CD4-positive, alpha-beta T cell treated with Interleukin-2 at 100 ng/mL for 4 hours (primary cell): ENCODE measurements around the gene TSC1.
"Not testable (repeated sequence)": the region's sequence is repeated elsewhere in the genome, so short reads cannot be mapped to it uniquely, and the experiment has no call there.

Experiments
- DNase-seq: peaks from one replicate; pipeline ENCODE4 v3.0.0-alpha.2; 2020; ENCODE audit warnings: low spot score

Gene TSC1

DNA sequence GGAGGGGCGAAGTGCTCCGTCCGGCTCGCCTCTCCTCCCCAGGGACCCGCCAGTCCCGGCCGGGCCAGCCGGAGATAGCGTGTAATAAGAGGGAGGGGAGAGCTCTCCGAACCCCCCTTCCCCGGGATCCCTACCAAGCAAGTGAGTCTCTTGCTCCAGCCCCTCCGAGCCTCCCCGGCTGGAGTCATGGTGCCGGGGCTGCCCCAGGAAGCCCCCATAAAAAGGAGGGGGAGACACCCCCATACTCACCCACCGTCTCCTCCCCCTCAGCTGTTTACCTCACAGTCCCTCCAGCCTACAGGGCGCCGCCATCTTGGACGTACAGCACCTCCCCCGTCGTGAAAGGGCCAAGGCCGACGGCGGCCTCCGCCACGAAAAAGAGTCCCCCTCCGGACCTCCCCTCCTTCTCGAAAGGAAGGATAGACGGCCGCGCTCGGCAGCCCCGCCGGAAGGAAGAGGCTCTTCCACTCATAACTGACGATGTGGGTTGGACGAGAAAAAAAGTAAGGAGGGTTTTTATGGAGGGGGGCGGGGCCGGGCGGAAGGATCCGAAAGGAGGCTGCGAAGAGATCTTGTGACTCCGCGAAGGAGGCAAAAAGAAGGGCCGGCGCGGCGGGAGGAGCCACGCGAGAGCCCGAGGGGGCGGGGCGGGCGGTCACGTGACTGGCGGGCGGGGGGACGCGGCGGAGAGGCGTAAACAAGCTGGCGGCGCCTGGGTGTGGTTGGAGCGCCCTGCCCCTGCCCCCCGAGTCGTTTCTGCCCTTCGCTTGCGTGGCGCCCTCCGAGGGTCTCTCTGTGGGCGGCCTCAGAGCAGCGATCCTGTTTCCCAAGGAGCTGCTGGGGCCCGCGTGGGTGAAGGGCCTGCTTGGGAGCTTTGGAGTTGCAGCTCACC, at the start of gene TSC1:
TSC1 (minus strand) TSS at position 323 of the 892 bp plus-strand sequence. CDS start 15,744 bp downstream, outside the sequence.
- peak; percentile 98 for DNase-seq

DNA sequence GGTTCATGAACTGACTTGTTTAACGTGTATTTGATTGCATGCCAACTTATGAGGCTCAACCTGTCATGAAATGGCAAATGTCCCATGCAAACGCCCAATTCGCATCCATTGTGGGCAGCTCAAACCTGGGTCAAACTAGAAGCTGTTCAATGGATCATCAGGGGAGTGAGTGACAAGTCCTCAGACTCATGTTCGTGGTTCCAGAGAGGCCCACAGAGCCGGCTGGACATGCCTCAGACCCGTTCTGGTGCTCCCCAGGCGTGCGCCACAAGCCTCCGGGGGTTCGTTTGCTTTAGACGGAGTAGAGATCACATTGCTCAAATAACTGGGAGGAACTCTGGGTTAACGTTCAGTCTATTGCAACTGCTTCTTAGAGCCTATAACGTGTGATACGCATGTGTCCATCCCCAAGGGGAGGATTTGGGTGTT, 49.1 kb upstream of the TSC1 start:
- no peak for DNase-seq

DNA sequence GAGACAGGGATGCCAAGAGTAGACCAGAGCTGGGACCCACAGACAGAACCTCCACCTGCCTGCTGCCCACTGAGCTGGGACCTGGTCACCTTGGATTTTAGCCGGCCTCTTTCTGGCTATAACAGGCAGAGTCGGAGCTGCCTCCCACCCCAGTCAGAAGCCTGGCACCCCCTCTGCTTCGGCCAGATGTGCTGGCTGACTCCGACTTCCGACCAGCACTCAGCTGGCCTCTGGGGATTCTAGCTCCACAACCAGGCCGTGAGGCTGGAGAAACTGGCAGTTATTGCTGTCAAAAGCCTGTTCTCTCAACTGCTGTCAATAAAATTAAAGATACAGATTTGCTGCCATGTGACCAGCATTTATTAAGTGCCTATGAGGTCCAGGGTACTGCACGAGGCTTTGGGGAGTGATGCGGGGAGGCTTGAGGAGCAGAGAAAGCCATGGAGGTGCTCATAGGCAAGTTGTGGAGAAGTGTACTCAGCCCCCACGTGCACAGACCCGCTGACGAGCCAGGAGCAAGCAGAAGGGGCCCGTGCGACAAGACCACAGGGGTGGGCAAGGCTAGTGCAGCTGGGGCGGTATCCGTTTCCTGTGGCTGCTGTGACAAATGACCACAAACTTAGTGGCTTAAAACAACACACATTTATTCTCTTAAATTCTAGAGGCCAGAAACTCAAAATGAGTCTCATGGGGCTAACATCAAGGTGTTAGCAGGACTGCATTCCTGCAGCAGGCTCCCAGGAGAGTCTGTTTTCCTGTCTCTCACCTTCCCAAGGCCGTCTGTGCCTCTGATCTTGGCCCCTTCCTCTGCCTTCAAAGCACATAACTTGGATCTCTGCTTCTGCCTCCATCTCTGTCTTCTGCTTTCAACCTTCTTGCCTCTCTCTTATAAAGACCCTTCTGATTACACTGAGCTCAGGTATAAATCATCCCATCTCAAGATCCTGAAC, 47.2 kb upstream of the TSC1 start:
- DNase-seq, result no peak

DNA sequence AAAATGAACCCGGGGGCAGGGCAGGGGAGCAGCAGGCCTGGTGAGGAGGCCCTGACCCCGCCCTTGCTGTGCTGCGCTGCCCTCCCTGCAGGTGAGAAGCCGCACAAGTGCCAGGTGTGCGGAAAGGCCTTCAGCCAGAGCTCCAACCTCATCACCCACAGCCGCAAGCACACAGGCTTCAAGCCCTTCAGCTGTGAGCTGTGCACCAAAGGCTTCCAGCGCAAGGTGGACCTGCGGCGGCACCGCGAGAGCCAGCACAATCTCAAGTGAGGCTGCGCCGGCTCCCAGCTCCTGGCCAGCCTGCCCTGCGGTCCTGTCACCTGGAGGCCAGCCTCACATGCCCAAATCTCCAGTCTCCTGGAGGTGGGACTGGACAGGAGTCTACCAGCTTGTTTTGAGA, 46.4 kb upstream of the TSC1 start:
- DNase-seq, result no peak

DNA sequence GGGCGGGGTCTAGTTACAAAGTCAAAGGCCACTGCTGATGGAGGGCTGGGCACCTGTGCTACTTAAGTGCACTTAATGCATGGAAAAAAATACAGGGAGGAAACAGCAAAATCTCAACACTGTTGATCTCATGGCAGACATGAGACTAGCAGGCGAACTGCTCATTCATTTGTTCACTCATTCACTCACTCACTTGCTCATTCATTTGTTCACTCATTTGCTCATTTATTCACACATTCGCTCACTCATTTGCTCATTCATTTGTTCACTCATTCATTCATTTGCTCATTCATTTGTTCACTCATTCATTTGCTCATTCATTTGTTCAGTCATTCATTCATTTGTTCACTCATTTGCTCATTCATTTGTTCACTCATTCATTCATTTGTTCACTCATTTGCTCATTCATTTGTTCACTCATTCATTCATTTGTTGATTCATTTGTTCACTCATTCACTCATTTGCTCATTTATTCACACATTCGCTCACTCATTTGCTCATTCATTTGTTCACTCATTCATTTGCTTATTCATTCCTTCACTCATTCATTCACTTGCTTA, 45.7 kb upstream of the TSC1 start:
- DNase-seq, result not testable (repeated sequence)

DNA sequence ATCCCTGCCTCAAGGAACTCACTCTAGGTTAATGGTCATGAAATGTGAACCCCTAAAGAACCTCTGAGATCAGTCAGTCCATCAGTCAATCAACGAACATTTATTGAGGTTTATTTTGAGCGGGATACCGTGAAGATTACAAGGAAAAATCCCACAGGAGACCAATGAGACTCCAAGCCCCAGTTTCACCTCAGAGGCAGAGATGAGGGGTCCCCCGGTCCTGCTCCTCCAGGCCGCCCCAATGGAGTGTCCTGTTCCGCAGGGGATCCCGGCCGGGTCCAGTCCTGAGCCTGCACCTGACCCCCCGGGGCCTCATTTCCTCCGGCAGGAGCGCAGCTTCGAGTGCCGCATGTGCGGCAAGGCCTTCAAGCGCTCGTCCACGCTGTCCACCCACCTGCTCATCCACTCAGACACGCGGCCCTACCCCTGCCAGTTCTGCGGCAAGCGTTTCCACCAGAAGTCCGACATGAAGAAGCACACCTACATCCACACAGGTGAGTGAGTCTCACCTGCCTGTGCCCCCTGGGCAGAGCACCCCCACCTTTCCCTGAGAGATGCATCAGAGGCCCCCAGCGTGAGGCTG, 45.1 kb upstream of the TSC1 start:
- DNase-seq, result no peak

DNA sequence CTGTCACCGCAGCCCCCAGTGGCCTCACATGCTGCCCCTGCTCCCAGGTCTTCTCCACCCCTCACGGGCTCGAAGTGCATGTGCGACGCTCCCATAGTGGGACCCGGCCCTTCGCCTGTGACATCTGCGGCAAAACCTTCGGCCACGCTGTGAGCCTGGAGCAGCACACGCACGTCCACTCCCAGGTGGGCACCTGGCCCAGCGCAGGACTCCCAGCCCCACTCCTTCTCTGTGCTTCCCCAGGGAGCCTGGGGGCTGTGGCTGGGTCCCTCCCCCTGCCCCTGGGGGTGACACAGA, 44.5 kb upstream of the TSC1 start:
- DNase-seq, result no peak

DNA sequence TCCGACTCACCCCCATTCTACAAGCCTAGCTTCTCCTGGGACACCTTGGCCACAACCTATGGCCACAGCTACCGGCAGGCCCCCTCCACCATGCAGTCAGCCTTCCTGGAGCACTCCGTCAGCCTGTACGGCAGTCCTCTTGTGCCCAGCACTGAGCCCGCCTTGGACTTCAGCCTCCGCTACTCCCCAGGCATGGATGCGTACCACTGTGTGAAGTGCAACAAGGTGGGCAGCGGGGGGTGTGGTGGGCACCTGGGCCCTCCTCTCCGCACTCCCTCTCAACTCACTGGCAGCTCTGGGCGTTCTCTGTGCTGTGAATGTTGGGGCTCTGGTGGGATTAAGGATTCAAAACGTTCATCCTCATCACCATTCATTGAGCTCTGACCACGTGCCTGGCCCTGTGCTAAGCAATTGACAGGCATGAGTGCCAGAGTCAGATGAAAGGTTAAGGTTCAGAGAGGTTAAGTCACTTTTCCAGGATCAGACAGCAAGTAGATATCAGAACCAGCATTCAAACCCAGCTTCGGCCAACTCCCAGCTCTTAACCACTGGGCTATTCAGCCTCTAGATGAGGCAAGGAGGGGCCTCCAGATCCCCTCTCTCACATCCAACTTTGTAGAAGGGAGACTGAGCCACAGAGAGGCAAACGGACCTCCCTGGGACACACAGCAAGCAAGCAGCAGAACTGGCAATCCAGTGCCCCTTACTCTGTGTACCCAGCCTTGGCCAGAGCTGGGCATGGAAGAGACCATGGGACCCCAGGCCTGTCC, 44.0 kb upstream of the TSC1 start:
- no peak for DNase-seq

DNA sequence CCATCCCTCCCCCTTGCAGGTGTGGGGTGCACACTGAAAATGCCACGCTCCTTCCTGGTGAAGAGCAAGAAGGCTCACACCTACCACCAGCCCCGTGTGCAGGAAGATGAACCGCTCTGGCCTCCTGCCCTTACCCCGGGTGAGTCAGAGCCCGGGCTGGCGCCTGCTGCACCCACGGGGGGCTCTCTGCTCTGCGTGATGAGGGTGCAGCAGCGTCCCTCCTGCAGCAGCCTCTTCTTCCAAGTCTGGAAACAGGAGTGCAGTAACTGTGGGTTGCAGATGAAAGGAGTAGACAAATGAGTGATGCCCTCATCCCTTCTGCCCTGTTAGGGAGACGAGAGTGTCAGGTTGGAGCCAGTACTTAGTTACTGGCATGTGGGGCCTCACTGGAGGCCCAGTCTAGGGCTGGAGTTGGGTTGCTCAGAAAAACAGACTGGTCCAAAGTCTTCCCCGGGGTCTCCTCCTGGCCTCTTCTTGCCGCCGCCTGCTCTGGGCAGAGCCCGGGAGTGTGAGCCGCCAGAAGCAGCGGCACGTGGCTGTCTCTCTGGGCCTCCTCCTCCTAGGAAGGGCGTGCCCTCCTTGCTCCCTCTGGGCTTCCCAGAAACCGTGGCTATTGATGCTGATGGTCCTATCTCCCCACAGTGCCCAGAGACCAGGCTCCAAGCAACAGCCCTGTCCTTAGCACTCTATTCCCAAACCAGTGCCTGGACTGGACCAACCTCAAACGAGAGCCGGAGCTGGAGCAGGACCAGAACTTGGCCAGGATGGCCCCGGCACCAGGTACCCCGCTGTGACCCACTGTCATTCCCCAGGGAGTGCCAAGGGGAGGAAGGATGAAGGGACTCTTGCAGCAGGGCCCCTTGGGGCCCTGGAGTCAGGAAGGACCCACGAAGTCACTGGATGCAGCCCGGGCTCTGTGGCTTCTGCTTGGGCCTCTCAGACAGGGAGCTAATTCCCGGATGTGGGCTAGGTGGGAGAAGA, 42.5 kb upstream of the TSC1 start:
- DNase-seq, result no peak

DNA sequence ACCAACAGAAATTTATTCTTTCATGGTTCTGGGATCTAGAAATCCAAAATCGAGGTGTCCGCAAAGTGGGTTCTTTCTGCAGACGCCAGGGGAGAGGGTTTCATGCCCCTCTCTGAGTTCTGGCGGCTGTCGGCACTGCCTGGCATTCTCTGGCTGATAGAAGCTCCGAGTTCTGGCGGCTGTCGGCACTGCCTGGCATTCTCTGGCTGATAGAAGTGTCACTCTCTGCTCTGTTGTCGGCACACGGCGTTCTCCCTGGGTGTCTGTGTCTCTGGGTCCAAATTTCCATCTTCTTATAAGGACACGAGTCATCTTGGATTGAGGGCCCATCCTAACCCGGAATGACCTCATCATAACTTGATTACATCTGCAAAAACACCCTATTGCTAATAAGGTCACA, 41.7 kb upstream of the TSC1 start:
- no peak for DNase-seq

DNA sequence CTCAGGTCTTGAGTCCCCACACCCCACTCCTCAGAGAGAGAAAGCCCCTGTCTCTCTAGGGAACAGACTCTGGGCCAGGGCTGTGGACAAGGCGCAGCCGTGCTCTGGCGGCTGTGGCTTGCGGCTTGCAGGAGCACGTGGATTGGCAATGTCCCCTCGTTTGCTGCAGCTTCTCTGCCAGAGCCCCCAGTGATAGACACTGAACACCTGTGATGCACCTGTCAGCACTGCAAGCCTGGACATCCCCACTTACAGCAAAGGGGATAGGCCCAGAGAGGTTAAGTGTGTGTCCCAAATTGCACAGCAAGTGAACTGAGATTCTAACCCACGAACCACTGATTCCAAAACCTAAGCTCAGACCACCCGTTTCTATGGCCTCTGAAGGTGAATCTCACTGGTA, 41.1 kb upstream of the TSC1 start:
- no peak for DNase-seq

DNA sequence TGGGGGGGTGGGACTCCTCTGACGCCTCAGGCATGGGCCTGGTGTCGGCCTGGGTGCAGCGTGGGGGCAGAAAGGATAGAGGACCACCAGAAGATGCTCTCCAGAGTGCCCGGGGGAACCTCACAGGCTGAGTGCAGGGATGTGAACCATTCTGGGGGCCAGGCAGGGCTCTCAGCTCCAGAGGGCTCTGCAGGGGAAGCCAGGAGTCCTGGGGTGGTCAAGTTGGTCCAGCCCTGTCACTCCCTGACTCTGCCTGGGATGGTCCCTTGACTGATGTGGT, 40.6 kb upstream of the TSC1 start:
- no peak for DNase-seq

DNA sequence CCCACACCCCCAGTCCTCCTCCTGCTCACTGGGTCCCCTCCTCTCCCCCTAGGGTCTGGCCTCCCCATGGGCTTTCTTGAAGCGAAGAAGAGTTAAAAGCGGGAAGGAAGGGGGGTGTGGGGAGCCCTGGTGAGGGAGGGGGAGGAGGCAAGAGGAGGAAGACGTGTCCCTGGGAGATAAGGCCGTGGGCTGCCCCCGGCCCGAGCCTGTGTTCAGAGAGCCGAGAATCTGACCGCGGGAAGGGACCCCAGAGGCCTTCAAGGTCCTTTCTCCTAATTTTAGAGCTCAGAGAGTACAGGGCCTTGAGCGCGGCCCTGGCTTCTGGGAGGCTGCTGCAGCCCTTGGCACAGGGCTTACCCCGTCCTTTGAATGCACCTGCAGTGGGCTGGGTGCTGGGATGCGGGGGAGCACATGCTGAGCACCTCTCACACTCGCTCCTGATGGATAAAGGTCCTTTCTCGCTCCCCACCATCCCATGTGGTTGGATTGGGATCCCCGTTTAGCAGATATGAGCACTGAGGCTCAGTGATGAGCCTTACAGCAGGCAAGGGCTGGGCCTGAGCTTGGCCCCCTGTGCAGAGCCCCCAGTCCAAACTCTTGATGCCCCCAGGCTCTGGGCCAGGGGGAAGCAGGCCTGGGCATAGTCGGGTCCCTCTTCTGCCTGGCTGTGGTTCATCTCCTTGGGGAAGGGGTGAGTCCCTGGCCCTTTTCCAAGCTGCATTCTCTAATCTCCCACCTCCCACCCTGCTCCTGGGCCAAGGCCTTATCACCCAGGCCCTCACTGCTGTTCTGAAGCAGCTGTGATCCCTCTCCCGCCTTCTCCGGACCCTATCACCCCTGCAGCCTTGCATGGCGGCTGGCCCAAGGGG, 40.0 kb upstream of the TSC1 start:
- no peak for DNase-seq

DNA sequence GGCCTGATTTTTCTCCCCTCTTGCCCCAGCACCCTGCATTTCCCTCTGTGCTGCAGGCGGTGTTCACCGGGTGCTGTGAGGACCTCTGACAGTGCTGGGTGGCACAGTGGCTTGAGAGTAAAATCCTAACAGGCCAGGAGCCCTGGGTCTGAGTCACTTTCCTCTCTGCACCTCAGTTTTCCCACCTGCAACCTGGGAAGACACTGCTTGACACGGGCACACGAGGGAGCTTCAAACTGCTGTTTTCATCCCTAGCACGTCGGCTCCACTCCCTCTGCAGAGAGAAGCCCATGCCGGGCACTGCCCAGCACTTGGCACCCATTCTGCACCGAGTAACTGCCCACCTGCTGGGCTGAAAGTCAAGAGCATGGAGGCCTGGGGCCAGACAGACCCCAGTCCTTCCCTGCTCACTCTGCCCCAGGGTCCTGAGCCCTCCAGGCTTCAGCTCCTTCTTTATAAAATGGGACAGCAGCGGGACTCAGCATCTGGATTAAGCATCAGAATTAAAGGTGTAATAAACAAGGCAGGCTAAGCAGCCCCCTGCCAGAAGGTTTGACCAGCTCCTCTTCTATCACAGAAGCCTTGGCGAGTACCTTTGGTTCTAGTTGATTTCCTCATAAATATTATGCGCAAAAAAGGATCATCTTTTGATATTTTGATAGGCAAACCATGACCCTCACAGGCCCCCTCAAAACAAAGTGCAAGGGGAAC, 39.2 kb upstream of the TSC1 start:
- no peak for DNase-seq

DNA sequence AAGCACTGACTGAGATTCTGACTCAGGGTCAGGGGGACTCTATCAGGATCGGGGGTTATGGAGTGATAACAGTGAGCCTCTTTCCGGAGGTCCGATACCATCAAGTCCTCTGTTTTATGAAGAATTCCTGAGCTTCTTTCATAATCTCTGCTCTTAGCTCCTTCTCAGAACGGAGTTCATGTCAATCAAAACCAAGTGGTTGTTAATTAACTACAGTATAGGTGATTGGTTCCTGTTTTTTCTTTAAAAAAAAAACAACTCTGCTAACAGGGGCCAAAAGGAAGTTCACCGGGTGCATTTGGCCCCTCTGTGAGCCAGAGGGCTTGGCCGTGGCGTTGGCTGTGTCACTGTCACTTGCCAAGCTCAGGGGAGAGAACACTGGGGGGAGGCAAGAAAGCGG, 38.0 kb upstream of the TSC1 start:
- DNase-seq, result no peak

DNA sequence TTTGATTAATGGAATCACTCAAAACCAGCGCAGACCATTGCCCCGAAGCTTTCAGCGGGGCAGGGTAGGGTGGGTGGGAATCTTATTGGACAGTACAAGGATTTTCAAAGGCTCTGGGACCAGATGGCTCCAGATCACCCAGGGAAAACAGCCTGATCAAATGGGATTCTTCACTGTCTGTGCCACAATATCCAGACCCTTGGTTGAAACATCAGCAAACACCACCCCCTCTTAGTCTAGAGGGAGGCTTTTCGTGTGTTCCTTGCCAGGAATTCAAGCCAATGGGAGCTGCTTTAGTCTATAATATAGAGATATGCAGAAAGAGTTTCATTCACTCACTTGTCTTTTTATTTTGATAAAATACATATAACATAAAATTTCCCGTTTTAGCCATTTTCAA, 35.7 kb upstream of the TSC1 start:
- no peak for DNase-seq

DNA sequence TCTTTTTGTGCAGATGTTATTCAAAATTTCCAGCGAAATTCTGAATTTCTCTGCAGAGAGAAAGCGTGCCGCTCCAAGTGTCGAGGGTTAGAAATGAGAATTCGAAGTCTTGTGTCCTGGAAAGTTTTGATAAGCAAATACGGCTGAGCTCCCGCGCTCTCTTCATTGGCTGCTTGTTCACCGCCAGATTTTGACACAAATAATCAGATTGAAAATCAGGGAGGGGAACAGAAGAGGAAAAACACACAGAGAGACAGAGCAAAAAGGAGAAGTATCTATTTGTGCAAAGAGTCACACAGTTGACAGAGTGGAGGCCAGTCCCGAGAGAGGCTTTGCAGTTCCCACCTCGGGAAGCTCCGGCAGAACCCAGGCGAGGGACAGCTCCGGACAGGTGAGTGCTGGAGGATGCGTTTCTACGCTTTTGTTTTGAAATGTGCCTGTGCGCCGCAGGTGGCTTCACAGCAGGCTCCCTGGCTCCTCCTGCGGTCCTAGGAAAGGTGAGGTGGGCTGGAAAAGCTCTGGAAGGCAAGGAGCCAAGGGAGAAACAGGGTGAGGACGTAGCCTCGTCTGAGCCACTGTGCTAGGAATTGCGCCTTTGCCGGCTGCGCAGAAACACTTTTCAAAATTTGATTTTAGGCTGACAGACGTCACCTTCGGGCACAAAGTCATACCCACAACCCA, 34.2 kb upstream of the TSC1 start, which contains the start of gene GFI1B:
GFI1B (plus strand) TSS at position 244 of the 681 bp plus-strand sequence. CDS start 7,985 bp downstream, outside the sequence.
- no peak for DNase-seq

DNA sequence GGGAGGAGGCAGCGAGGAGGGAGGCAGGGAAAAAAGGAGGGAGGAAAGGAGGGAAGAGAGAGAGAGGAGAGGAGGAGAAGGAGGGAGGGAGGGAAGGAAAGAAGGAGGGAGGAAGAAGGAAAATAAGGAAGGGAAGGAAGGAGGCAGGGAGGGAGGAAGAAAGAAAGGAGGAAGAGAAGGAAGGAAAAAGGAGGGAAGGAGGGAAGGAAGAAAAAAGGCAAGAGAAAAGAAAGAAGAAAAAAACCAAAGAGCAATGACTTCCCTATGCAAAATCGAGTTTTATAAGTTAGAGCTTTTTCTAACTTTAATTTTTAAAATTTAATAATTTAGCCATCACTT, 33.7 kb upstream of the TSC1 start:
- no peak for DNase-seq
